Breast epithelium (tissue), 3 donors: ENCODE data around the gene ARF6.

ENCODE experiments used
- CTCF ChIP-seq, 3 donors: fragments of 450-650 bp; IDR thresholded peaks; one replicate each; pipeline ENCODE4 v1.5.1; 2016 to 2017; ENCODE audit warnings: antibody characterized with exemption in 3 of 3, mild to moderate bottlenecking in 3 of 3, moderate library complexity in 3 of 3
- POLR2AphosphoS5 ChIP-seq, 3 donors: sonication (generic); formaldehyde crosslinking; IDR thresholded peaks; one replicate each; pipeline ENCODE4 v1.6.1; 2017; ENCODE audit warnings: antibody characterized with exemption in 3 of 3

GRCh38 chr14:49908433-49908782 is 15.5 kb downstream of the ARF6 start:
- TF ChIP-seq POLR2AphosphoS5 (IDR thresholded peaks at IDR 0.05) (no peak), CTCF (IDR thresholded peaks at IDR 0.05) (no peak)
